ENCODE results near the gene GASK1A.

- TF ChIP-seq SIN3A (IDR thresholded peaks at IDR 0.05; ENCODE audit: borderline replicate concordance, insufficient read depth, low read depth, low read length), result no peak
- no peak for TF ChIP-seq CTCF (IDR thresholded peaks at IDR 0.05)
- no peak for TF ChIP-seq POLR2AphosphoS5 (IDR thresholded peaks at IDR 0.05; ENCODE audit: low read depth, low read length)
These were observed 98.6 kb downstream of the GASK1A start for GRCh38 chr3:43077707-43078106.
